HCT116 (cell line): Measurements from ENCODE around the gene ASB3. TPM values are rescaled to one million over a fixed set of nuclear protein-coding genes. Genes with fewer than 3 reads are reported as not detected.

ENCODE experiments used
- ATAC-seq: fragments of 200-7000 bp; cut with Tn5 transposase; 2 replicates; pipeline ENCODE4 v1.9.1; 2020; ENCODE audit warnings: mild to moderate bottlenecking, moderate library complexity
- BruUV-seq: library from RNA; stranded (reverse); fragments of 400-500 nt; replicated peaks from 2 replicates; lab custom pipeline; 2021; lab: Mats Ljungman, UMichigan
- CTCF ChIA-PET: fragments of 300-600 bp; sonication (Branson Sonifier 250); formaldehyde crosslinking; loops from one replicate; lab custom pipeline; 2021; ENCODE audit warnings: antibody characterized with exemption; lab: Charles Lee
- POLR2A ChIA-PET: fragments of 300-600, 350-600 bp; sonication (Branson Sonifier 250); formaldehyde crosslinking; loops from one replicate; lab custom pipeline; 2021; ENCODE audit warnings: antibody characterized with exemption; lab: Charles Lee
- RAD21 ChIA-PET, 2 experiments: fragments of 300-600 bp; sonication (Branson Sonifier 250); formaldehyde crosslinking; loops; one replicate each; lab custom pipeline; 2023; ENCODE audit warnings: low total read pairs in 2 of 2; ENCODE audit not compliant: uncharacterized antibody in 2 of 2, unreplicated experiment in 2 of 2, low non-redundant PET in 1 of 2; lab: Charles Lee
- DNase-seq: peaks from one replicate; pipeline ENCODE4 v3.0.0-alpha.2; 2010; ENCODE audit warnings: low read depth, low spot score
- H2AFZ ChIP-seq: fragments of 200-600 bp; shearing (Covaris generic), sonication (generic); 2 replicates; pipeline ENCODE4 v1.6.1; 2017; ENCODE audit warnings: low read depth, mixed run types, mixed read lengths, antibody characterized with exemption, low read length; ENCODE audit not compliant: poor library complexity, severe bottlenecking
- H3K27ac ChIP-seq: 2 replicates; pipeline ENCODE4 v1.5.1; 2012; ENCODE audit warnings: low read depth, low read length
- H3K27me3 ChIP-seq: fragments of 200-600 bp; sonication (generic); 2 replicates; pipeline ENCODE4 v1.6.1; 2016; ENCODE audit warnings: mixed run types, low read length, mixed read lengths; ENCODE audit not compliant: insufficient read depth
- H3K36me3 ChIP-seq, 2 experiments: fragments of 200-500 bp in 1 of 2; fragments of 200-600 bp in 1 of 2; sonication (Bioruptor generic) in 1 of 2; sonication (generic) in 1 of 2; 2 replicates each; pipeline versions ENCODE4 v1.5.1 to v1.6.1; 2014 to 2016; ENCODE audit warnings: low read length in 2 of 2, inconsistent platforms in 1 of 2, mixed read lengths in 1 of 2, mixed run types in 1 of 2; ENCODE audit not compliant: insufficient read depth in 2 of 2, control insufficient read depth in 1 of 2
- H3K4me1 ChIP-seq, 2 experiments: fragments of 200-600 bp in 1 of 2; sonication (generic) in 1 of 2; 2 replicates each; pipeline versions ENCODE4 v1.5.1 to v1.6.1; 2012 to 2017; ENCODE audit warnings: low read length in 2 of 2, inconsistent platforms in 1 of 2, mild to moderate bottlenecking in 1 of 2, mixed read lengths in 1 of 2, mixed run types in 1 of 2, moderate library complexity in 1 of 2; ENCODE audit not compliant: insufficient read depth in 2 of 2, control insufficient read depth in 1 of 2
- H3K4me2 ChIP-seq: fragments of 200-600 bp; sonication (generic); 2 replicates; pipeline ENCODE4 v1.6.1; 2017; ENCODE audit warnings: mixed run types, low read length, mixed read lengths
- H3K4me3 ChIP-seq, 2 experiments: fragments of 200-600 bp in 1 of 2; sonication (generic) in 1 of 2; replicated peaks in 1 of 2; 2 replicates each; pipeline ENCODE4 v1.5.1; 2011 to 2016; ENCODE audit warnings: low read length in 2 of 2, control low read depth in 1 of 2, low read depth in 1 of 2, mild to moderate bottlenecking in 1 of 2, mixed read lengths in 1 of 2, mixed run types in 1 of 2
- H3K79me2 ChIP-seq: fragments of 200-600 bp; sonication (generic); 2 replicates; pipeline ENCODE4 v1.6.1; 2017; ENCODE audit warnings: mild to moderate bottlenecking, mixed run types, low read length, moderate library complexity, mixed read lengths; ENCODE audit not compliant: insufficient read depth
- H3K9ac ChIP-seq: fragments of 200-600 bp; sonication (generic); 2 replicates; pipeline ENCODE4 v1.6.1; 2016; ENCODE audit warnings: low read length, mixed read lengths
- H3K9me2 ChIP-seq: fragments of 200-600 bp; sonication (generic), shearing (Covaris generic); 2 replicates; pipeline ENCODE4 v1.6.1; 2017; ENCODE audit warnings: mixed run types, mild to moderate bottlenecking, moderate library complexity; ENCODE audit not compliant: insufficient read depth
- H3K9me3 ChIP-seq, 2 experiments: fragments of 200-500 bp in 1 of 2; fragments of 200-600 bp in 1 of 2; sonication (Bioruptor generic) in 1 of 2; sonication (generic) in 1 of 2; 2 replicates each; pipeline ENCODE4 v1.6.1; 2014 to 2017; ENCODE audit warnings: low read length in 2 of 2, mixed read lengths in 2 of 2, inconsistent platforms in 1 of 2, low read depth in 1 of 2, mild to moderate bottlenecking in 1 of 2, mixed run types in 1 of 2, moderate library complexity in 1 of 2; ENCODE audit not compliant: control insufficient read depth in 1 of 2, insufficient read depth in 1 of 2
- H4K20me1 ChIP-seq: fragments of 200-600 bp; sonication (generic), shearing (Covaris generic); 2 replicates; pipeline ENCODE4 v1.6.1; 2017; ENCODE audit warnings: mixed run types, mild to moderate bottlenecking, moderate library complexity; ENCODE audit not compliant: insufficient read depth
- CEBPB ChIP-seq: IDR thresholded peaks from 2 replicates; pipeline ENCODE4 v1.6.1; 2012; ENCODE audit warnings: low read depth
- EGR1 ChIP-seq: IDR thresholded peaks from 2 replicates; pipeline ENCODE4 v1.6.1; 2012; ENCODE audit warnings: low read depth
- ELF1 ChIP-seq: IDR thresholded peaks from 2 replicates; pipeline ENCODE4 v1.6.1; 2012; ENCODE audit warnings: low read depth, borderline replicate concordance
- EZH2 ChIP-seq: fragments of 200-600 bp; sonication (generic); IDR thresholded peaks from 2 replicates; pipeline ENCODE4 v1.6.1; 2017; ENCODE audit warnings: antibody characterized with exemption, mixed run types
- EZH2phosphoT487 ChIP-seq: fragments of 200-600 bp; IDR thresholded peaks from 2 replicates; pipeline ENCODE4 v1.6.1; 2018; ENCODE audit warnings: antibody characterized with exemption, borderline replicate concordance
- FOSL1 ChIP-seq: IDR thresholded peaks from 2 replicates; pipeline ENCODE4 v1.6.1; 2012; ENCODE audit warnings: low read depth
- POLR2A ChIP-seq: IDR thresholded peaks from 2 replicates; pipeline ENCODE4 v1.7.0; 2011; ENCODE audit warnings: borderline replicate concordance; ENCODE audit not compliant: insufficient read depth, insufficient read length; ENCODE audit errors: extremely low read depth
- SIN3A ChIP-seq: IDR thresholded peaks from 2 replicates; pipeline ENCODE4 v1.6.1; 2012; ENCODE audit warnings: low read depth
- SP1 ChIP-seq: IDR thresholded peaks from 2 replicates; pipeline ENCODE4 v1.6.1; 2012; ENCODE audit warnings: low read depth
- SRF ChIP-seq: IDR thresholded peaks from 2 replicates; pipeline ENCODE4 v1.6.1; 2012; ENCODE audit warnings: low read depth
- TCF7L2 ChIP-seq: IDR thresholded peaks from 2 replicates; pipeline ENCODE4 v1.7.0; 2011; ENCODE audit warnings: borderline replicate concordance, inconsistent platforms; ENCODE audit not compliant: insufficient read depth, insufficient read length; ENCODE audit errors: extremely low read depth
- YY1 ChIP-seq: IDR thresholded peaks from 2 replicates; pipeline ENCODE4 v1.6.1; 2011; ENCODE audit warnings: low read length, low read depth, moderate library complexity, mild to moderate bottlenecking; ENCODE audit not compliant: insufficient replicate concordance; ENCODE audit errors: extremely low read depth
- ZFX ChIP-seq: fragments of 450-650 bp; IDR thresholded peaks from 2 replicates; pipeline ENCODE4 v1.6.1; 2017
- ZNF274 ChIP-seq: fragments of 200-500 bp; sonication (Bioruptor generic); IDR thresholded peaks from 2 replicates; pipeline ENCODE4 v1.6.1; 2014; ENCODE audit warnings: mild to moderate bottlenecking, low read depth, low read length, inconsistent platforms
- intact Hi-C: fragments of 100-400 bp; cut with micrococcal nuclease; formaldehyde crosslinking; loops from 2 replicates; pipeline ENCODE4 v1.10.0; 2022
- total RNA-seq: library from RNA; stranded (reverse); gene quantifications from one replicate; pipeline ENCODE4 v1.2.1, GENCODE V29; 2021; ENCODE audit not compliant: unreplicated experiment
- TF ChIP-seq, protein P1 (sequence below), 3 experiments: fragments of 200-600 bp in 1 of 3; sonication (generic) in 1 of 3; IDR thresholded peaks in 2 of 3; conservative IDR thresholded peaks in 1 of 3; 2 replicates each; pipeline ENCODE4 v1.5.1; 2012 to 2017; ENCODE audit warnings: low read depth in 2 of 3, low read length in 2 of 3, antibody characterized with exemption in 1 of 3, borderline replicate concordance in 1 of 3, control low read depth in 1 of 3, mild to moderate bottlenecking in 1 of 3, mixed read lengths in 1 of 3, mixed run types in 1 of 3, moderate library complexity in 1 of 3; ENCODE audit not compliant: insufficient read depth in 1 of 3
- TF ChIP-seq, protein P2 (sequence below): IDR thresholded peaks from 2 replicates; pipeline ENCODE4 v1.6.1; 2012; ENCODE audit warnings: low read depth
- TF ChIP-seq, protein P3 (sequence below): IDR thresholded peaks from 2 replicates; pipeline ENCODE4 v1.6.1; 2011; ENCODE audit warnings: mild to moderate bottlenecking, low read length, moderate library complexity; ENCODE audit not compliant: insufficient replicate concordance; ENCODE audit errors: extremely low read depth
- TF ChIP-seq, protein P4 (sequence below): IDR thresholded peaks from 2 replicates; pipeline ENCODE4 v1.6.1; 2012
- TF ChIP-seq, protein P5 (sequence below): IDR thresholded peaks from 2 replicates; pipeline ENCODE4 v1.6.1; 2012

ASB3 gene
- total RNA-seq, 1 experiment from 2014 or later: 17.3 TPM

DNA sequence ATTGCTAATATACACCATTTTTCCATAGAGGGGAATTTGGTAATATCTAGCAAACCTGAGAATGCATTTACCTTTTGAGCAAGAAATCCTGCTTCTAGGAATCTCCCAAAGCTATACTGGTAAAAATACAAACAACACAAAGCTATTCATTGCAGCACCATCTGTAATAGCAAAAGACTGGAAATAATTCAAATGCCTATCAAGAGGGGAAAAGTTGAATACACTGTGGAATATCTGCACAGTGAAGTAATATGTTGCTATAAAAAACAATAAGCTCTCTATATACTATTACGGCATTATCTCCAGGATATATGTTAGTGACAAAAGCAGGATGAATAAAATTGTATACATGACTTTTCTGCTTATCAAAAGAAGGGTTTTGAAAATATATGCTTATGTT is 131.5 kb downstream of the ASB3 start:
- Histone ChIP-seq H3K4me3 (no peak overlapping the region), H3K27me3 (no peaks in the 10 kb centered on the region), H3K4me2 (no peak overlapping the region), H3K4me1 (no peaks in the 10 kb centered on the region), H3K9ac (no peak overlapping the region), H3K36me3 (no peaks in the 10 kb centered on the region)
- RAD21 ChIA-PET: no interaction called here
- TF ChIP-seq SP1 (no peak), YY1 (no peak), ELF1 (no peak), FOSL1 (no peak), SIN3A (no peak), CEBPB (no peak), SRF (no peak), EZH2 (no peak), ZFX (no peak), POLR2A (no peak), ZNF274 (no peak), EZH2phosphoT487 (no peak), TCF7L2 (no peak), EGR1 (no peak)
- TF ChIP-seq, protein P1, sequence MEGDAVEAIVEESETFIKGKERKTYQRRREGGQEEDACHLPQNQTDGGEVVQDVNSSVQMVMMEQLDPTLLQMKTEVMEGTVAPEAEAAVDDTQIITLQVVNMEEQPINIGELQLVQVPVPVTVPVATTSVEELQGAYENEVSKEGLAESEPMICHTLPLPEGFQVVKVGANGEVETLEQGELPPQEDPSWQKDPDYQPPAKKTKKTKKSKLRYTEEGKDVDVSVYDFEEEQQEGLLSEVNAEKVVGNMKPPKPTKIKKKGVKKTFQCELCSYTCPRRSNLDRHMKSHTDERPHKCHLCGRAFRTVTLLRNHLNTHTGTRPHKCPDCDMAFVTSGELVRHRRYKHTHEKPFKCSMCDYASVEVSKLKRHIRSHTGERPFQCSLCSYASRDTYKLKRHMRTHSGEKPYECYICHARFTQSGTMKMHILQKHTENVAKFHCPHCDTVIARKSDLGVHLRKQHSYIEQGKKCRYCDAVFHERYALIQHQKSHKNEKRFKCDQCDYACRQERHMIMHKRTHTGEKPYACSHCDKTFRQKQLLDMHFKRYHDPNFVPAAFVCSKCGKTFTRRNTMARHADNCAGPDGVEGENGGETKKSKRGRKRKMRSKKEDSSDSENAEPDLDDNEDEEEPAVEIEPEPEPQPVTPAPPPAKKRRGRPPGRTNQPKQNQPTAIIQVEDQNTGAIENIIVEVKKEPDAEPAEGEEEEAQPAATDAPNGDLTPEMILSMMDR (IDR thresholded peaks at IDR 0.05 in 2 of 3, conservative IDR thresholded peaks at IDR 0.05 in 1 of 3; ENCODE audit: borderline replicate concordance in 1 of 3, insufficient read depth in 1 of 3, low read depth in 2 of 3, low read length in 2 of 3): no peak
- TF ChIP-seq, protein P2, sequence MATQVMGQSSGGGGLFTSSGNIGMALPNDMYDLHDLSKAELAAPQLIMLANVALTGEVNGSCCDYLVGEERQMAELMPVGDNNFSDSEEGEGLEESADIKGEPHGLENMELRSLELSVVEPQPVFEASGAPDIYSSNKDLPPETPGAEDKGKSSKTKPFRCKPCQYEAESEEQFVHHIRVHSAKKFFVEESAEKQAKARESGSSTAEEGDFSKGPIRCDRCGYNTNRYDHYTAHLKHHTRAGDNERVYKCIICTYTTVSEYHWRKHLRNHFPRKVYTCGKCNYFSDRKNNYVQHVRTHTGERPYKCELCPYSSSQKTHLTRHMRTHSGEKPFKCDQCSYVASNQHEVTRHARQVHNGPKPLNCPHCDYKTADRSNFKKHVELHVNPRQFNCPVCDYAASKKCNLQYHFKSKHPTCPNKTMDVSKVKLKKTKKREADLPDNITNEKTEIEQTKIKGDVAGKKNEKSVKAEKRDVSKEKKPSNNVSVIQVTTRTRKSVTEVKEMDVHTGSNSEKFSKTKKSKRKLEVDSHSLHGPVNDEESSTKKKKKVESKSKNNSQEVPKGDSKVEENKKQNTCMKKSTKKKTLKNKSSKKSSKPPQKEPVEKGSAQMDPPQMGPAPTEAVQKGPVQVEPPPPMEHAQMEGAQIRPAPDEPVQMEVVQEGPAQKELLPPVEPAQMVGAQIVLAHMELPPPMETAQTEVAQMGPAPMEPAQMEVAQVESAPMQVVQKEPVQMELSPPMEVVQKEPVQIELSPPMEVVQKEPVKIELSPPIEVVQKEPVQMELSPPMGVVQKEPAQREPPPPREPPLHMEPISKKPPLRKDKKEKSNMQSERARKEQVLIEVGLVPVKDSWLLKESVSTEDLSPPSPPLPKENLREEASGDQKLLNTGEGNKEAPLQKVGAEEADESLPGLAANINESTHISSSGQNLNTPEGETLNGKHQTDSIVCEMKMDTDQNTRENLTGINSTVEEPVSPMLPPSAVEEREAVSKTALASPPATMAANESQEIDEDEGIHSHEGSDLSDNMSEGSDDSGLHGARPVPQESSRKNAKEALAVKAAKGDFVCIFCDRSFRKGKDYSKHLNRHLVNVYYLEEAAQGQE: no peak
- TF ChIP-seq, protein P3, sequence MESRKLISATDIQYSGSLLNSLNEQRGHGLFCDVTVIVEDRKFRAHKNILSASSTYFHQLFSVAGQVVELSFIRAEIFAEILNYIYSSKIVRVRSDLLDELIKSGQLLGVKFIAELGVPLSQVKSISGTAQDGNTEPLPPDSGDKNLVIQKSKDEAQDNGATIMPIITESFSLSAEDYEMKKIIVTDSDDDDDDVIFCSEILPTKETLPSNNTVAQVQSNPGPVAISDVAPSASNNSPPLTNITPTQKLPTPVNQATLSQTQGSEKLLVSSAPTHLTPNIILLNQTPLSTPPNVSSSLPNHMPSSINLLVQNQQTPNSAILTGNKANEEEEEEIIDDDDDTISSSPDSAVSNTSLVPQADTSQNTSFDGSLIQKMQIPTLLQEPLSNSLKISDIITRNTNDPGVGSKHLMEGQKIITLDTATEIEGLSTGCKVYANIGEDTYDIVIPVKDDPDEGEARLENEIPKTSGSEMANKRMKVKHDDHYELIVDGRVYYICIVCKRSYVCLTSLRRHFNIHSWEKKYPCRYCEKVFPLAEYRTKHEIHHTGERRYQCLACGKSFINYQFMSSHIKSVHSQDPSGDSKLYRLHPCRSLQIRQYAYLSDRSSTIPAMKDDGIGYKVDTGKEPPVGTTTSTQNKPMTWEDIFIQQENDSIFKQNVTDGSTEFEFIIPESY: no peak
- TF ChIP-seq, protein P4, sequence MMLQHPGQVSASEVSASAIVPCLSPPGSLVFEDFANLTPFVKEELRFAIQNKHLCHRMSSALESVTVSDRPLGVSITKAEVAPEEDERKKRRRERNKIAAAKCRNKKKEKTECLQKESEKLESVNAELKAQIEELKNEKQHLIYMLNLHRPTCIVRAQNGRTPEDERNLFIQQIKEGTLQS: no peak
- TF ChIP-seq, protein P5, sequence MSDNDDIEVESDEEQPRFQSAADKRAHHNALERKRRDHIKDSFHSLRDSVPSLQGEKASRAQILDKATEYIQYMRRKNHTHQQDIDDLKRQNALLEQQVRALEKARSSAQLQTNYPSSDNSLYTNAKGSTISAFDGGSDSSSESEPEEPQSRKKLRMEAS: no peak
- TF ChIP-seq, all 23 proteins: peak for 0
- Histone ChIP-seq H4K20me1 (no peaks in the 10 kb centered on the region), H3K79me2 (no peaks in the 10 kb centered on the region), H2AFZ (no peak overlapping the region), H3K9me3 (no peaks in the 10 kb centered on the region), H3K9me2 (no peaks in the 10 kb centered on the region), H3K27ac (no peak overlapping the region)
- ChIA-PET POLR2A (no interaction called here), CTCF (no interaction called here)
- no TSS peak for BruUV-seq
- intact Hi-C loops: no loop called here
- ATAC-seq: no peak
- no peak for DNase-seq
